Ovary (tissue), 9 donors: ENCODE measurements around the gene PRR19. TPM values are rescaled to one million over a fixed set of nuclear protein-coding genes. Genes with fewer than 3 reads are reported as not detected.

Experiments
- DNase-seq, 5 donors: peaks; one replicate each; pipeline ENCODE4 v3.0.0-alpha.2; 2019 to 2020
- H3K27ac ChIP-seq, 2 donors: fragments of 200-600 bp; one replicate each; pipeline versions ENCODE4 v1.5.1 to v1.8.0; 2019 to 2022
- H3K27me3 ChIP-seq: fragments of 200-600 bp; one replicate; pipeline ENCODE4 v1.8.0; 2022
- H3K36me3 ChIP-seq: fragments of 200-600 bp; sonication (generic); one replicate; pipeline ENCODE4 v1.5.1; 2019
- H3K4me1 ChIP-seq: one replicate; pipeline ENCODE4 v1.8.1; 2013; ENCODE audit warnings: mild to moderate bottlenecking, moderate library complexity; ENCODE audit not compliant: insufficient read depth
- H3K4me3 ChIP-seq: fragments of 200-600 bp; sonication (generic); one replicate; pipeline ENCODE4 v1.5.1; 2017
- H3K9me3 ChIP-seq, 2 donors: fragments of 200-600 bp in 1 of 2; sonication (generic) in 1 of 2; one replicate each; pipeline versions ENCODE4 v1.5.1 to v1.8.1; 2013 to 2019; ENCODE audit warnings: mild to moderate bottlenecking in 1 of 2, moderate library complexity in 1 of 2
- CTCF ChIP-seq, 3 donors: fragments of 450-650 bp in 2 of 3; fragments of 200-600 bp in 1 of 3; IDR thresholded peaks; one replicate each; pipeline versions ENCODE4 v1.5.1 to v1.8.0; 2016 to 2022; ENCODE audit warnings: antibody characterized with exemption in 3 of 3, mild to moderate bottlenecking in 1 of 3
- EP300 ChIP-seq: sonication (generic); formaldehyde crosslinking; IDR thresholded peaks from one replicate; pipeline ENCODE4 v1.6.1; 2017; ENCODE audit warnings: antibody characterized with exemption
- POLR2A ChIP-seq: fragments of 450-650 bp; IDR thresholded peaks from one replicate; pipeline ENCODE4 v1.6.1; 2017; ENCODE audit warnings: antibody characterized with exemption, mild to moderate bottlenecking, moderate library complexity
- WGBS, 3 donors: extraction: QIAGEN DNeasy Blood & Tissue Kit in 1 of 3; methylation state at CpG; one replicate each; pipeline versions ENCODE4 v1.1.5 to v1.1.7; 2013 to 2017; 5-methylcytosine and 5-hydroxymethylcytosine counted together
- intact Hi-C, 4 donors: fragments of 100-400 bp; cut with DNase I; formaldehyde crosslinking; loops; one replicate each; pipeline versions ENCODE4 v1.11.0 to v1.15.1; 2022 to 2023
- polyA plus RNA-seq, 2 donors: library from polyadenylated mRNA; stranded (reverse); fragments of 200-250 nt in 1 of 2; fragments of 350-450 nt in 1 of 2; fragmentation: Illumina TruSeq in 1 of 2; extraction: RNeasy Lipid Tissue Mini Kit (QIAGEN cat#74804) in 1 of 2; gene quantifications; one replicate each; pipeline ENCODE4 v1.2.3, GENCODE V29; 2013 to 2014
- total RNA-seq, 7 donors: library from RNA; depleted of rRNA in 2 of 7; stranded (reverse); fragments of >200 nt in 2 of 7; fragmentation: NEBNext Ultra II Directional in 3 of 7; extraction: Animal tissue kit (Norgen Biotek cat#: 25700) in 3 of 7; gene quantifications; one replicate each; pipeline versions ENCODE4 v1.1.0 to v1.2.4, GENCODE V29; 2016 to 2023
- donor health status: DM: no; HTN: no; CAD: no; lungs with moderate emphysema.
- donor health status: DM: no; HTN: no; CAD: no.
- donor health status: Bipolar disorder and iron deficiency.
- donor health status: DM: yes; HTN: yes; CAD: no.
- donor health status: DM: no; HTN: no; CAD: no.
- donor health status: DM: yes; HTN: yes; CAD: no.

The PRR19 gene
- total and polyA plus RNA-seq, 9 donors, result 0.58 to 2.9 (median 0.77) TPM; not detected in 2

DNA sequence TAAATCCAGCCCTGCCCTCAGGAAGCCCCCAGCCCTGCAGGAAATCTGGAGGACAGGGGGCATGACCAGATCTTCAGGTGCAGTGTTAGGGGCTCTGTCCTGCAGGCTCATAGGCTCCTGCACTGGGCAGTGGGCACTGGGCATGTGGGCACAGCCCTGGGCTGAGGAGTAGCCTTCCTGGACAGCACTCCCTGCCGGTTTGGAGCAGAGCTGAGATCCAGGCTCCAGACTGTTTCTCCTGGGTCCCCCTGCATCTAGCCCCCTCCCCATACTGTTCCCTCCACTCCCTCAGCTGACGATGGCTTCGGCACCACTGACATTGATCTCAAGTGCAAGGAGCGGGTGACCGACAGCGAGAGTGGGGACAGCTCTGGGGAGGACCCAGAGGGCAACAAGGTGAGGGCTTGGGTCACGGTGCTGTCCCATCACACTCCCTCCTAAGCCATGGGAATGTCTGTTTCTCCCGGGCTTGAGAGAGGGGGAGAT, 12.3 kb upstream of the PRR19 start:
- H3K4me3 ChIP-seq, result no peak overlapping the region
- WGBS, 3 donors, result 79 to 82% (median 81%) methylated on average over 8 of the region's 8 CpGs
- no peaks in the 10 kb centered on the region for H3K9me3 ChIP-seq
- DNase-seq, result no peak
- peaks cover 14% of the 10 kb centered on the region for H3K4me1 ChIP-seq
- intact Hi-C loops, result loop anchor here in 3 of 4 donors (5.0 kb wide), 1 partner anchor 42 kb away; no protein-coding TSS in a partner anchor
- H3K36me3 ChIP-seq, result no peaks in the 10 kb centered on the region
- H3K27ac ChIP-seq, result no peak overlapping the region
- H3K27me3 ChIP-seq, result no peaks in the 10 kb centered on the region
- TF ChIP-seq EP300 (no peak), POLR2A (no peak), CTCF (IDR thresholded peaks at IDR 0.05) (no peak)

DNA sequence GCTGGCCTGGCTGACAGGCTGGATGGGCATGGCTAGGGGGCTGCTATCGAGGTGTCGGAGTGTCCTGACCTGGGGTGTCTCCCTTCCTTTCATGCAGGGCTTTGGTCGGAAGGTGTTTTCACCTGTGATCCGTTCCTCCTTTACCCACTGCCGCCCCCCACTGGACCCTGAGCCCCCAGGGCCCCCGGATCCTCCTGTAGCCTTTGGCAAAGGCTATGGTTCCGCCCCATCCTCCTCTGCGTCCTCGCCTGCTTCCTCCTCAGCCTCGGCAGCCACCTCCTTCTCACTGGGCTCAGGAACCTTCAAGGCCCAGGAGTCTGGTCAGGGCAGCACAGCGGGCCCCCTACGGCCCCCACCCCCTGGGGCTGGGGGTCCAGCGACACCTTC, 11.8 kb upstream of the PRR19 start:
- 72 to 73% (median 73%) methylated on average over 12 to 13 of the region's 13 CpGs for WGBS, 3 donors
- Histone ChIP-seq H3K27ac (no peak overlapping the region), H3K9me3 (no peaks in the 10 kb centered on the region), H3K4me3 (no peak overlapping the region), H3K27me3 (no peaks in the 10 kb centered on the region), H3K36me3 (no peaks in the 10 kb centered on the region), H3K4me1 (peaks cover 13% of the 10 kb centered on the region)
- TF ChIP-seq CTCF (IDR thresholded peaks at IDR 0.05), result no peak
- TF ChIP-seq EP300, result no peak
- TF ChIP-seq POLR2A, result no peak
- no peak for DNase-seq
- intact Hi-C loops, result loop anchor here in 1 of 4 donors (5.0 kb wide), 1 partner anchor 43 kb away; no protein-coding TSS in a partner anchor

GRCh38 chr19:42290523-42291434, 11.2 kb upstream of the PRR19 start:
- Histone ChIP-seq H3K9me3 (no peaks in the 10 kb centered on the region), H3K27me3 (no peaks in the 10 kb centered on the region), H3K36me3 (no peaks in the 10 kb centered on the region), H3K27ac (no peak overlapping the region), H3K4me1 (peaks cover 8% of the 10 kb centered on the region), H3K4me3 (no peak overlapping the region)
- TF ChIP-seq CTCF (IDR thresholded peaks at IDR 0.05) (peak in 1 of 3 donors; percentile 31), EP300 (no peak), POLR2A (no peak)
- 82 to 85% (median 83%) methylated on average over 28 to 31 of the region's 31 CpGs for WGBS, 3 donors
- intact Hi-C loops, result loop anchor here in 1 of 4 donors (5.0 kb wide), 1 partner anchor 43 kb away; no protein-coding TSS in a partner anchor
- DNase-seq, result peak in 2 of 5 donors; percentile 47 to 51

DNA sequence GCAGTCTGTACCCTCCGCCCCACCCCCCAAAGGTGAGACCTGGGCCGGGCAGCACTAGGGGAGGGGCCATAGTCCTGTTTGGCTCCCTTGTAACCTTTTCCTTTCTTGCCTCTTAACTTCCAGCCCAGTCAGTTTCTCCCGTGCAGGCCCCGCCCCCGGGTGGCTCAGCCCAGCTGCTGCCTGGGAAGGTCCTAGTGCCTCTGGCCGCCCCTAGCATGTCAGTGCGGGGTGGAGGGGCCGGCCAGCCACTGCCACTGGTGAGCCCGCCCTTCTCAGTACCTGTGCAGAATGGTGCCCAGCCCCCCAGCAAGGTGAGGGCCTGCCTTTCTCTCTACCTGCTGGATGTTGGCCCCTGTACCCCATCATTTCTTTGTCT, 10.5 kb upstream of the PRR19 start:
- Histone ChIP-seq H3K4me3 (no peak overlapping the region), H3K4me1 (peaks cover 3% of the 10 kb centered on the region), H3K36me3 (no peaks in the 10 kb centered on the region), H3K27ac (no peak overlapping the region), H3K9me3 (no peaks in the 10 kb centered on the region), H3K27me3 (no peaks in the 10 kb centered on the region)
- no peak for DNase-seq
- TF ChIP-seq EP300, result no peak
- no peak for TF ChIP-seq POLR2A
- no peak for TF ChIP-seq CTCF (IDR thresholded peaks at IDR 0.05)
- 46 to 53% (median 50%) methylated on average over 9 of the region's 9 CpGs for WGBS, 3 donors
- intact Hi-C loops, result loop anchor here in 1 of 4 donors (5.0 kb wide), 1 partner anchor 44 kb away; no protein-coding TSS in a partner anchor
